22Rv1 (cell line): ENCODE results near the gene USHBP1.

Source experiments
- ZFX ChIP-seq: fragments of 450-650 bp; IDR thresholded peaks from 2 replicates; pipeline ENCODE4 v1.6.1; 2017; ENCODE audit warnings: antibody characterized with exemption, borderline replicate concordance
- TF ChIP-seq, protein P1 (sequence below): fragments of 450-650 bp; IDR thresholded peaks from 2 replicates; pipeline ENCODE4 v1.5.1; 2017; ENCODE audit warnings: mild to moderate bottlenecking

DNA sequence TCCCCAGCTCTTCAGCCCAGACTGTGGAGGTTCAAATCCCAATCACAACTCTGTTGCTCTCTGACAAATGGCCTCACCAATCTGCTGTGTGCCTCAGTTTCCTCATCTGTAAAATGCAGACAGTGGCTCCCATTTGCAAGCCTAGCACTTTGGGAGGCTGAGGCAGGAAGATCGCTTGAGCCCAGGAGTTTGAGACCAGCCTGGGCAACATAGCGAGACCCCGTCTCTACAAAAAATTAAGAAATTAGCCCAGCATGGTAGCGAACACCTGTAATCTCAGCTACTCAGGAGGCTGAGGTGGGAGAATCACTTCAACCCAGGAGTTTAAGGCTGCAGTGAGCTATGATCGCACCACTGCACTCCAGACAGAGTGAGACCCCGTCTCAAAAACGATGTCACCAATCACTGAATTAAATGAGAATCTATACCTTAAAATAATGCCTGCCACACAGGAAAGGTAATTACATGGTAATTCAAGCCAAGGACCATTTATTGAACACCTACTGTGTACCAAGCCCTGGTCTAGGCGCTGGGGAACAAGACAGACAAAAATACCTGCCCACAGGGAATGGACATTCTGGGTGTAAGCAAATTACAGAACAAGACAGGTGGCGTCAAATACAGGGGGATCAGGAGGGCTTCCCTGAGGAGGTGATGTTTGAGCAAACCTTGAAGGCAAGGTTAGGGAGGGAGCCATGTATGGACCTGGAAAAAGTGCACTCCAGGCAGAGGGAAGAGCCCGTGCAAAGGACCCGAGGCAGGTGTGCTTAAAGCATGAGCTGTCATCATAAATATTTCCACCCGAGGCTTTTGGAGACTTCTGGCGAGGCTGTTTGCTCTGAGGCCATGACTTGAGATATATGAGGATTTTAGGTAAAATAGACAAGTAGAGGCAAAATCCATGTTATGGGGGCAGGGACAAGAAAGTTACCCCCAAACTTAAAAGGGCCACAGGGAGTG, 26.5 kb downstream of the USHBP1 start:
- TF ChIP-seq, protein P1, sequence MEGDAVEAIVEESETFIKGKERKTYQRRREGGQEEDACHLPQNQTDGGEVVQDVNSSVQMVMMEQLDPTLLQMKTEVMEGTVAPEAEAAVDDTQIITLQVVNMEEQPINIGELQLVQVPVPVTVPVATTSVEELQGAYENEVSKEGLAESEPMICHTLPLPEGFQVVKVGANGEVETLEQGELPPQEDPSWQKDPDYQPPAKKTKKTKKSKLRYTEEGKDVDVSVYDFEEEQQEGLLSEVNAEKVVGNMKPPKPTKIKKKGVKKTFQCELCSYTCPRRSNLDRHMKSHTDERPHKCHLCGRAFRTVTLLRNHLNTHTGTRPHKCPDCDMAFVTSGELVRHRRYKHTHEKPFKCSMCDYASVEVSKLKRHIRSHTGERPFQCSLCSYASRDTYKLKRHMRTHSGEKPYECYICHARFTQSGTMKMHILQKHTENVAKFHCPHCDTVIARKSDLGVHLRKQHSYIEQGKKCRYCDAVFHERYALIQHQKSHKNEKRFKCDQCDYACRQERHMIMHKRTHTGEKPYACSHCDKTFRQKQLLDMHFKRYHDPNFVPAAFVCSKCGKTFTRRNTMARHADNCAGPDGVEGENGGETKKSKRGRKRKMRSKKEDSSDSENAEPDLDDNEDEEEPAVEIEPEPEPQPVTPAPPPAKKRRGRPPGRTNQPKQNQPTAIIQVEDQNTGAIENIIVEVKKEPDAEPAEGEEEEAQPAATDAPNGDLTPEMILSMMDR = no peak
- no peak for TF ChIP-seq ZFX
